Keratinocyte (primary cell): ENCODE data around the gene RSPH1.

Experiments
- CTCF ChIP-seq, 3 experiments: IDR thresholded peaks in 1 of 3; conservative IDR thresholded peaks in 1 of 3; optimal IDR thresholded peaks in 1 of 3; 2 replicates in 2 of 3; 3 replicates in 1 of 3; pipeline versions ENCODE3 to v1.5.1; 2011; ENCODE audit warnings: low read length in 3 of 3, mild to moderate bottlenecking in 3 of 3, moderate library complexity in 2 of 3, control low read depth in 1 of 3, inconsistent platforms in 1 of 3; ENCODE audit not compliant: insufficient read depth in 2 of 3; ENCODE audit errors: extremely low read depth in 1 of 3
- EZH2 ChIP-seq: IDR thresholded peaks from one replicate; pipeline ENCODE4 v1.6.1; 2012; ENCODE audit warnings: inconsistent platforms, mild to moderate bottlenecking, low read length, moderate library complexity

GRCh38 chr21:42539342-42539741 lies 43.3 kb upstream of the RSPH1 start:
- TF ChIP-seq EZH2: no peak
- TF ChIP-seq CTCF (optimal IDR thresholded peaks at IDR 0.05 in 1 of 3, IDR thresholded peaks at IDR 0.05 in 1 of 3, conservative IDR thresholded peaks at IDR 0.05 in 1 of 3; ENCODE audit: extremely low read depth in 1 of 3, insufficient read depth in 2 of 3, low read length in 3 of 3): no peak
